GM18870 (cell line): ENCODE data around the gene KRT17.
"Not testable (repeated sequence)": the region's sequence is repeated elsewhere in the genome, so short reads cannot be mapped to it uniquely, and the experiment has no call there.

Source experiments
- ATAC-seq: cut with Tn5 transposase; IDR thresholded peaks from one replicate; pipeline ENCODE4 v1.9.1; 2021; ENCODE audit warnings: moderate library complexity; ENCODE audit not compliant: unreplicated experiment

The KRT17 gene

GRCh38 chr17:41635121-41636097 lies 11.0 kb upstream of the KRT17 start:
- ATAC-seq, result no peak

- ATAC-seq, result no peak
Observed at GRCh38 chr17:41634639-41635038, 10.3 kb upstream of the KRT17 start.

- no peak for ATAC-seq
Observed at GRCh38 chr17:41633556-41634199, 9.3 kb upstream of the KRT17 start.

- no peak for ATAC-seq
Observed at GRCh38 chr17:41632482-41633105, 8.2 kb upstream of the KRT17 start.

GRCh38 chr17:41631898-41632285 lies 7.5 kb upstream of the KRT17 start:
- ATAC-seq, result no peak

- ATAC-seq, result no peak
Observed at GRCh38 chr17:41631025-41631897, 6.9 kb upstream of the KRT17 start.

- ATAC-seq, result no peak
Observed at GRCh38 chr17:41629826-41630670, 5.7 kb upstream of the KRT17 start.

GRCh38 chr17:41629316-41629715 lies 4.9 kb upstream of the KRT17 start:
- no peak for ATAC-seq

GRCh38 chr17:41628621-41629255 lies 4.4 kb upstream of the KRT17 start:
- ATAC-seq, result not testable (repeated sequence)

GRCh38 chr17:41628073-41628370 lies 3.6 kb upstream of the KRT17 start:
- not testable (repeated sequence) for ATAC-seq

- no peak for ATAC-seq
Observed at GRCh38 chr17:41627316-41628072, 3.1 kb upstream of the KRT17 start.

GRCh38 chr17:41626914-41627295 lies 2.5 kb upstream of the KRT17 start:
- not testable (repeated sequence) for ATAC-seq

GRCh38 chr17:41626028-41626913 lies 1.9 kb upstream of the KRT17 start:
- ATAC-seq, result not testable (repeated sequence)

- no peak for ATAC-seq
Observed at GRCh38 chr17:41625602-41626001, 1.2 kb upstream of the KRT17 start.

GRCh38 chr17:41623184-41623861 lies 1.1 kb downstream of the KRT17 start:
- not testable (repeated sequence) for ATAC-seq

- ATAC-seq, result not testable (repeated sequence)
Observed at GRCh38 chr17:41622340-41623183, 1.8 kb downstream of the KRT17 start.
